Fibroblast of lung (primary cell): Measurements from ENCODE around the gene PABPN1. TPM values are rescaled to one million over a fixed set of nuclear protein-coding genes. Genes with fewer than 3 reads are reported as not detected.

Source experiments
- DNase-seq, 2 donors: peaks; one replicate each; pipeline versions ENCODE4 v3.0.0 to v3.0.0-alpha.2; 2010; ENCODE audit warnings: low read depth in 2 of 2
- H2AFZ ChIP-seq: 2 replicates; pipeline ENCODE4 v1.5.1; 2012; ENCODE audit warnings: low read length, control low read depth, inconsistent platforms
- H3K27ac ChIP-seq: 2 replicates; pipeline ENCODE4 v1.5.1; 2011; ENCODE audit warnings: low read length, control low read depth; ENCODE audit not compliant: insufficient read depth
- H3K27me3 ChIP-seq: 2 replicates; pipeline ENCODE4 v1.5.1; 2011; ENCODE audit warnings: mild to moderate bottlenecking, low read length; ENCODE audit not compliant: control insufficient read depth, insufficient read depth
- H3K36me3 ChIP-seq: 2 replicates; pipeline ENCODE4 v1.5.1; 2011; ENCODE audit warnings: low read length; ENCODE audit not compliant: control insufficient read depth, insufficient read depth
- H3K4me1 ChIP-seq: 2 replicates; pipeline ENCODE4 v1.5.1; 2011; ENCODE audit warnings: low read length; ENCODE audit not compliant: control insufficient read depth, insufficient read depth; ENCODE audit errors: extremely low read depth
- H3K4me2 ChIP-seq: 2 replicates; pipeline ENCODE4 v1.5.1; 2011; ENCODE audit warnings: low read length, control low read depth; ENCODE audit not compliant: insufficient read depth; ENCODE audit errors: extremely low read depth
- H3K4me3 ChIP-seq, 4 experiments: fragments of 200-600 bp in 1 of 4; sonication (generic) in 1 of 4; replicated peaks in 1 of 4; 2 replicates each; pipeline ENCODE4 v1.5.1; 2011 to 2016; ENCODE audit warnings: low read length in 4 of 4, low read depth in 3 of 4, mild to moderate bottlenecking in 3 of 4, control low read depth in 2 of 4, inconsistent platforms in 1 of 4, mixed read lengths in 1 of 4; ENCODE audit not compliant: insufficient read depth in 1 of 4; ENCODE audit errors: control extremely low read depth in 1 of 4
- H3K79me2 ChIP-seq: 2 replicates; pipeline ENCODE4 v1.5.1; 2012; ENCODE audit warnings: mild to moderate bottlenecking, low read length, inconsistent platforms; ENCODE audit not compliant: control insufficient read depth, insufficient read depth
- H3K9ac ChIP-seq: 2 replicates; pipeline ENCODE4 v1.5.1; 2011; ENCODE audit warnings: mild to moderate bottlenecking, low read length, control low read depth; ENCODE audit not compliant: insufficient read depth
- H3K9me3 ChIP-seq: 2 replicates; pipeline ENCODE4 v1.5.1; 2012; ENCODE audit warnings: low read depth, low read length; ENCODE audit not compliant: control insufficient read depth, insufficient read depth
- H4K20me1 ChIP-seq: 2 replicates; pipeline ENCODE4 v1.5.1; 2011; ENCODE audit warnings: low read length; ENCODE audit not compliant: control insufficient read depth, insufficient read depth; ENCODE audit errors: extremely low read depth
- EZH2 ChIP-seq: IDR thresholded peaks from 2 replicates; pipeline ENCODE4 v1.5.1; 2012; ENCODE audit warnings: low read length, control low read depth, mild to moderate bottlenecking; ENCODE audit errors: missing control alignments
- polyA plus RNA-seq, 2 donors: library from polyadenylated mRNA; depleted of rRNA in 1 of 2; stranded (reverse) in 1 of 2; unstranded in 1 of 2; fragments of >200 nt; gene quantifications; 2 replicates each; pipeline ENCODE4 v1.2.1, GENCODE V29; 2011 to 2012; ENCODE audit warnings: missing spikeins in 1 of 2
- total RNA-seq: library from RNA; depleted of rRNA; stranded (reverse); fragments of >200 nt; gene quantifications from 2 replicates; pipeline ENCODE4 v1.2.1, GENCODE V29; 2014
- TF ChIP-seq, protein P1 (sequence below), 2 donors: IDR thresholded peaks in 1 of 2; conservative IDR thresholded peaks in 1 of 2; 1 replicate in 1 of 2; 2 replicates in 1 of 2; pipeline ENCODE4 v1.5.1; 2011 to 2012; ENCODE audit warnings: low read length in 2 of 2, control low read depth in 1 of 2, inconsistent platforms in 1 of 2, low read depth in 1 of 2, mild to moderate bottlenecking in 1 of 2

The PABPN1 gene
- total and polyA plus RNA-seq, 2 donors (not counting 1 experiment from before 2014, with no cell fraction given), result 73.2 to 152 TPM

GRCh38 chr14:23347406-23348296, 26.4 kb downstream of the PABPN1 start:
- H3K9ac ChIP-seq, result no peak overlapping the region
- no peaks in the 10 kb centered on the region for H3K79me2 ChIP-seq
- H3K27ac ChIP-seq, result no peak overlapping the region
- H3K36me3 ChIP-seq, result no peaks in the 10 kb centered on the region
- H3K9me3 ChIP-seq, result no peaks in the 10 kb centered on the region
- H3K27me3 ChIP-seq, result peaks cover 2% of the 10 kb centered on the region
- no peak overlapping the region for H3K4me2 ChIP-seq
- H3K4me1 ChIP-seq, result no peaks in the 10 kb centered on the region
- H2AFZ ChIP-seq, result no peak overlapping the region
- TF ChIP-seq, protein P1, sequence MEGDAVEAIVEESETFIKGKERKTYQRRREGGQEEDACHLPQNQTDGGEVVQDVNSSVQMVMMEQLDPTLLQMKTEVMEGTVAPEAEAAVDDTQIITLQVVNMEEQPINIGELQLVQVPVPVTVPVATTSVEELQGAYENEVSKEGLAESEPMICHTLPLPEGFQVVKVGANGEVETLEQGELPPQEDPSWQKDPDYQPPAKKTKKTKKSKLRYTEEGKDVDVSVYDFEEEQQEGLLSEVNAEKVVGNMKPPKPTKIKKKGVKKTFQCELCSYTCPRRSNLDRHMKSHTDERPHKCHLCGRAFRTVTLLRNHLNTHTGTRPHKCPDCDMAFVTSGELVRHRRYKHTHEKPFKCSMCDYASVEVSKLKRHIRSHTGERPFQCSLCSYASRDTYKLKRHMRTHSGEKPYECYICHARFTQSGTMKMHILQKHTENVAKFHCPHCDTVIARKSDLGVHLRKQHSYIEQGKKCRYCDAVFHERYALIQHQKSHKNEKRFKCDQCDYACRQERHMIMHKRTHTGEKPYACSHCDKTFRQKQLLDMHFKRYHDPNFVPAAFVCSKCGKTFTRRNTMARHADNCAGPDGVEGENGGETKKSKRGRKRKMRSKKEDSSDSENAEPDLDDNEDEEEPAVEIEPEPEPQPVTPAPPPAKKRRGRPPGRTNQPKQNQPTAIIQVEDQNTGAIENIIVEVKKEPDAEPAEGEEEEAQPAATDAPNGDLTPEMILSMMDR (conservative IDR thresholded peaks at IDR 0.05 in 1 of 2, IDR thresholded peaks at IDR 0.05 in 1 of 2; ENCODE audit: low read depth in 1 of 2, low read length in 2 of 2), result no peak
- TF ChIP-seq EZH2, result no peak
- no peaks in the 10 kb centered on the region for H4K20me1 ChIP-seq
- no peak for DNase-seq
- H3K4me3 ChIP-seq, result no peak overlapping the region

GRCh38 chr14:23348297-23348655, 27.0 kb downstream of the PABPN1 start:
- peaks cover 2% of the 10 kb centered on the region for H3K27me3 ChIP-seq
- no peaks in the 10 kb centered on the region for H3K9me3 ChIP-seq
- H3K4me1 ChIP-seq, result no peaks in the 10 kb centered on the region
- H3K79me2 ChIP-seq, result no peaks in the 10 kb centered on the region
- DNase-seq, result no peak
- no peaks in the 10 kb centered on the region for H3K36me3 ChIP-seq
- H3K27ac ChIP-seq, result no peak overlapping the region
- H2AFZ ChIP-seq, result no peak overlapping the region
- H3K9ac ChIP-seq, result no peak overlapping the region
- TF ChIP-seq, protein P1 (conservative IDR thresholded peaks at IDR 0.05 in 1 of 2, IDR thresholded peaks at IDR 0.05 in 1 of 2; ENCODE audit: low read depth in 1 of 2, low read length in 2 of 2), result no peak
- no peak for TF ChIP-seq EZH2
- no peak overlapping the region for H3K4me2 ChIP-seq
- H4K20me1 ChIP-seq, result no peaks in the 10 kb centered on the region
- H3K4me3 ChIP-seq, result no peak overlapping the region

- Histone ChIP-seq H4K20me1 (no peaks in the 10 kb centered on the region), H3K27ac (no peak overlapping the region), H3K36me3 (no peaks in the 10 kb centered on the region), H3K4me3 (no peak overlapping the region), H3K4me2 (no peak overlapping the region), H3K9ac (no peak overlapping the region), H3K79me2 (no peaks in the 10 kb centered on the region), H3K27me3 (peaks cover 2% of the 10 kb centered on the region), H2AFZ (no peak overlapping the region), H3K9me3 (no peaks in the 10 kb centered on the region), H3K4me1 (no peaks in the 10 kb centered on the region)
- TF ChIP-seq EZH2, result no peak
- TF ChIP-seq, protein P1 (conservative IDR thresholded peaks at IDR 0.05 in 1 of 2, IDR thresholded peaks at IDR 0.05 in 1 of 2; ENCODE audit: low read depth in 1 of 2, low read length in 2 of 2), result no peak
- DNase-seq, result no peak
Measured at GRCh38 chr14:23349156-23349845, 28.0 kb downstream of the PABPN1 start.
